A673 (cell line): ENCODE data around the gene AOPEP. TPM values are rescaled to one million over a fixed set of nuclear protein-coding genes. Genes with fewer than 3 reads are reported as not detected.

Experiments used
- BruUV-seq: library from RNA; stranded (reverse); fragments of 400-500 nt; replicated peaks from 2 replicates; lab custom pipeline; 2021; lab: Mats Ljungman, UMichigan
- CTCF ChIA-PET: fragments of 300-600 bp; sonication (Branson Sonifier 250); formaldehyde crosslinking; loops from one replicate; lab custom pipeline; 2022; ENCODE audit warnings: antibody characterized with exemption; lab: Charles Lee
- POLR2A ChIA-PET: fragments of 300-600 bp; sonication (Branson Sonifier 250); formaldehyde crosslinking; loops from one replicate; lab custom pipeline; 2022; ENCODE audit warnings: antibody characterized with exemption; ENCODE audit not compliant: low non-redundant PET; lab: Charles Lee
- DNase-seq: peaks from one replicate; pipeline ENCODE4 v3.0.0-alpha.2; 2015; ENCODE audit warnings: low spot score
- H3K27ac ChIP-seq: fragments of 200-600 bp; sonication (generic); 2 replicates; pipeline ENCODE4 v1.5.1; 2016; ENCODE audit warnings: mixed run types, low read depth, mild to moderate bottlenecking, mixed read lengths, antibody characterized with exemption, low read length; ENCODE audit not compliant: poor library complexity, severe bottlenecking
- H3K27me3 ChIP-seq: fragments of 200-600 bp; sonication (generic); replicated peaks from 2 replicates; pipeline ENCODE4 v1.6.1; 2017; ENCODE audit warnings: mixed run types, low read depth, mild to moderate bottlenecking, mixed read lengths, antibody characterized with exemption, low read length; ENCODE audit not compliant: insufficient read depth, poor library complexity
- H3K36me3 ChIP-seq: fragments of 200-600 bp; sonication (generic); 2 replicates; pipeline ENCODE4 v1.6.1; 2016; ENCODE audit warnings: mixed run types, mild to moderate bottlenecking, mixed read lengths, antibody characterized with exemption, low read length; ENCODE audit not compliant: insufficient read depth, poor library complexity, severe bottlenecking
- H3K4me1 ChIP-seq: fragments of 200-600 bp; sonication (generic); 2 replicates; pipeline ENCODE4 v1.6.1; 2017; ENCODE audit warnings: mixed run types, mild to moderate bottlenecking, mixed read lengths, antibody characterized with exemption, low read length; ENCODE audit not compliant: insufficient read depth, poor library complexity, severe bottlenecking
- H3K4me3 ChIP-seq: fragments of 200-600 bp; sonication (generic); 2 replicates; pipeline ENCODE4 v1.5.1; 2016; ENCODE audit warnings: low read depth, mixed run types, mild to moderate bottlenecking, mixed read lengths, low read length; ENCODE audit not compliant: poor library complexity, severe bottlenecking
- H3K9me3 ChIP-seq: fragments of 200-600 bp; sonication (generic); 2 replicates; pipeline ENCODE4 v1.6.1; 2016; ENCODE audit warnings: mixed run types, low read depth, mild to moderate bottlenecking, mixed read lengths, antibody characterized with exemption, low read length; ENCODE audit not compliant: poor library complexity, severe bottlenecking
- EZH2 ChIP-seq: fragments of 200-600 bp; sonication (generic); IDR thresholded peaks from 2 replicates; pipeline ENCODE4 v1.6.1; 2017; ENCODE audit warnings: borderline replicate concordance, low read depth, mild to moderate bottlenecking, mixed read lengths, antibody characterized with exemption, low read length; ENCODE audit not compliant: poor library complexity, severe bottlenecking
- intact Hi-C: fragments of 100-400 bp; cut with micrococcal nuclease; formaldehyde crosslinking; loops from one replicate; pipeline ENCODE4 v1.10.0; 2022; ENCODE audit not compliant: unreplicated experiment
- total RNA-seq: library from RNA; stranded (reverse); gene quantifications from 2 replicates; pipeline ENCODE4 v1.2.3, GENCODE V29; 2021
- TF ChIP-seq, protein P1 (sequence below): fragments of 300-800, 200-600 bp; sonication (generic); conservative IDR thresholded peaks from 2 replicates; pipeline ENCODE4 v1.5.1; 2017; ENCODE audit warnings: low read depth, mild to moderate bottlenecking, antibody characterized with exemption, low read length, moderate library complexity, mixed read lengths

Gene AOPEP
- total RNA-seq, 1 experiment from 2014 or later: 17.5 TPM

DNA sequence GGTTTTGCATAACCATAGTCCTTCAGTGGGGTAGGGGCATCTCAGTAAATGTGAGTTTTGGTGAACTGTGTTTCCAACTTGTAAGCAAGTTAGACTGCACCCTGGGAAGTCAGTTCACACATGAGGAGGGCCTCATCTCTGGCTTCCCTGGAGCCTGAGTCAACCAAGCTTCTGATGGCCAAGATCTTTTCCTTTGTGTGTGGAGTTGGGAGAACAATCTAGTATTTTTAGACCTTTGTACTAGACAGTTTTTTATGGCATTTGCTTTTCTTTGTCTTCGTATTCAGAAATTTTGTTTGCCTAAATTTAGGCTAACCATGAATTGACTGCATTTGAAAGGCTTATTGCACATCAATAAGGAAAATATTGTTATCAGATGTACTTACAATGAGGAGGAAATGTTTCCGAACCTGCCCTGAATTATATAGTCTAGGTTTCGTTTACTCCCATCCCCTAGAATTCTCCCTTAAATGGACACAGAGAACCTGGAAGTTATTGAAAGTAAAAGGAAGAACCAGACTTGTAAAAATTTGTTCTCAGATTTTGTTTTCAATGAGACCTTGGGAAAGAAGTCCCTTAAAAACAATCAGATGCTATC is 204.6 kb downstream of the AOPEP start:
- no peak for DNase-seq
- ChIA-PET CTCF (no interaction called here), POLR2A (no interaction called here)
- no TSS peak for BruUV-seq
- TF ChIP-seq, protein P1, sequence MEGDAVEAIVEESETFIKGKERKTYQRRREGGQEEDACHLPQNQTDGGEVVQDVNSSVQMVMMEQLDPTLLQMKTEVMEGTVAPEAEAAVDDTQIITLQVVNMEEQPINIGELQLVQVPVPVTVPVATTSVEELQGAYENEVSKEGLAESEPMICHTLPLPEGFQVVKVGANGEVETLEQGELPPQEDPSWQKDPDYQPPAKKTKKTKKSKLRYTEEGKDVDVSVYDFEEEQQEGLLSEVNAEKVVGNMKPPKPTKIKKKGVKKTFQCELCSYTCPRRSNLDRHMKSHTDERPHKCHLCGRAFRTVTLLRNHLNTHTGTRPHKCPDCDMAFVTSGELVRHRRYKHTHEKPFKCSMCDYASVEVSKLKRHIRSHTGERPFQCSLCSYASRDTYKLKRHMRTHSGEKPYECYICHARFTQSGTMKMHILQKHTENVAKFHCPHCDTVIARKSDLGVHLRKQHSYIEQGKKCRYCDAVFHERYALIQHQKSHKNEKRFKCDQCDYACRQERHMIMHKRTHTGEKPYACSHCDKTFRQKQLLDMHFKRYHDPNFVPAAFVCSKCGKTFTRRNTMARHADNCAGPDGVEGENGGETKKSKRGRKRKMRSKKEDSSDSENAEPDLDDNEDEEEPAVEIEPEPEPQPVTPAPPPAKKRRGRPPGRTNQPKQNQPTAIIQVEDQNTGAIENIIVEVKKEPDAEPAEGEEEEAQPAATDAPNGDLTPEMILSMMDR: no peak
- TF ChIP-seq EZH2: no peak
- intact Hi-C loops: no loop called here
- no peaks in the 10 kb centered on the region for H3K27me3 ChIP-seq
- H3K9me3 ChIP-seq: no peaks in the 10 kb centered on the region
- H3K4me1 ChIP-seq: no peaks in the 10 kb centered on the region
- no peaks in the 10 kb centered on the region for H3K36me3 ChIP-seq
- no peak overlapping the region for H3K27ac ChIP-seq
- H3K4me3 ChIP-seq: no peak overlapping the region

DNA sequence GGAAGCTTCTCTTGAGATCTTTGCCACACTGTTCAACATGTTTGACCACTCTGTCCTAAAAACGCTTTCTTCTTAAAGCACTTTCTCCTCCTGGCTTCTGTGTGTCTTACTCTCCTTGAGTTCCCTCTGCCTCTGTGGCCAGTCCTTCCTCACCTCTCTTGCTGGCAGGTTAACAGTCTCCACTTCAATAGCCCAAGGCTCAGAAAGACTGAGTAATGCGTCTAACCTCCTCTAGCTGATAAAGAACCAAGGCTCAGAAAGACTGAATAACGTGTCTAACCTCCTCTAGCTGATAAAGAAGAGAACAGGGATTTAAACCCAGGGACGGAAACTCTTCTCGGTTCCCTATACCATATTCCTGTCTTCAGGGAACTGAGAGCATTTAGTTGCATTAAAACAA is 205.2 kb downstream of the AOPEP start:
- no TSS peak for BruUV-seq
- ChIA-PET POLR2A (no interaction called here), CTCF (no interaction called here)
- no peaks in the 10 kb centered on the region for H3K27me3 ChIP-seq
- H3K27ac ChIP-seq: no peak overlapping the region
- no peak overlapping the region for H3K4me3 ChIP-seq
- intact Hi-C loops: no loop called here
- no peak for TF ChIP-seq EZH2
- TF ChIP-seq, protein P1: no peak
- no peaks in the 10 kb centered on the region for H3K36me3 ChIP-seq
- no peaks in the 10 kb centered on the region for H3K9me3 ChIP-seq
- peaks cover under 1% of the 10 kb centered on the region for H3K4me1 ChIP-seq
- DNase-seq: no peak

DNA sequence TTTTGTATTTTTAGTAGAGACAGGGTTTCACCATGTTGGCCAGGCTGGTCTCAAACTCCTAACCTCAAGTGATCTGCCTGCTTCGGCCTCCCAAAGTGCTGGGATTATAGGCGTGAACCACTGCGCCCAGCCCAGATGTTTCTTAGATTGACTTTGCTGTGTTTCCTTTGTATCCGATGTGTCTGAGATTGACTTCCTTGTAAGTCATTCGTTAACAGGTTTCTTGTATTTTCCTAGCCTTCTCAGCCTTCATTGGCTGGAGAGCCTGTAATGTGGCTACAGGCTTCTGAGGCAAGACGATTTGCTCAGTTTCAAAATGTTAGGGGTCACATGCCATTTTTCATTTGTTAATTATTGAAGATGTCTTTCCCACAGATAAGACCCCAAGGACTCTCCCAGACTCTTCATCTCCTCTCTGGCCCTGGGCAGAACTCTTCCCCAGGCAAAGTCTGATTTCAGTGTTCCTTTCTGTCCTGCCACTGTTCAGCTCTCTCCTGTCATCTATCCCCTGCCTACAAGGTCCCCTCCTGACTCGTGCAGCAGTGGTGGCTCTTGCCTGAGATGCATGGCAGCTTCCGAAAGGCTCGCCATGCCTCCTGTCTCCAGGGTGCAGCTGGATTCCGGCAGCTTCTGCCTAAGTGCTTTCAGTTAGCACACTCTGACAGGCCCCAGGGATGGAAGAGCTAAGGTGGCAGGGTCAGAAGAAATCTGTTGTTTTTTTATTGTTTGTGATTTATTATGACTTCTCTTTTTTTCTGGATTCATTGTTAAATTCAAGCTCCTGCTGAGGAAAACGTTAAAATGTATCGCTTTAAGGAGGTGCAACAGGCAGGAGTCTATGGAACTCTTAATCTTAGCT is 206.4 kb downstream of the AOPEP start:
- Histone ChIP-seq H3K27ac (no peak overlapping the region), H3K36me3 (no peaks in the 10 kb centered on the region), H3K27me3 (no peaks in the 10 kb centered on the region), H3K9me3 (no peaks in the 10 kb centered on the region), H3K4me1 (peaks cover 11% of the 10 kb centered on the region), H3K4me3 (no peak overlapping the region)
- intact Hi-C loops: no loop called here
- POLR2A ChIA-PET: no interaction called here
- CTCF ChIA-PET: no interaction called here
- DNase-seq: no peak
- BruUV-seq: no TSS peak
- TF ChIP-seq, protein P1: no peak
- TF ChIP-seq EZH2: no peak
